Coronary artery (tissue), 2 donors: ENCODE results near the gene TMEM63A.

Experiments used
- DNase-seq: peaks from one replicate; pipeline ENCODE4 v3.0.0-alpha.2; 2017; ENCODE audit warnings: low spot score
- H3K27ac ChIP-seq, 2 donors: fragments of 200-600 bp; sonication (generic); one replicate each; pipeline ENCODE4 v1.5.1; 2016 to 2019
- H3K4me3 ChIP-seq: fragments of 200-600 bp; sonication (generic); 2 replicates; pipeline ENCODE4 v1.5.1; 2016; ENCODE audit warnings: mild to moderate bottlenecking, moderate library complexity
- TF ChIP-seq, protein P1 (sequence below): fragments of 200-600 bp; sonication (generic); IDR thresholded peaks from one replicate; pipeline ENCODE4 v1.5.1; 2019; ENCODE audit warnings: antibody characterized with exemption

TMEM63A gene

DNA sequence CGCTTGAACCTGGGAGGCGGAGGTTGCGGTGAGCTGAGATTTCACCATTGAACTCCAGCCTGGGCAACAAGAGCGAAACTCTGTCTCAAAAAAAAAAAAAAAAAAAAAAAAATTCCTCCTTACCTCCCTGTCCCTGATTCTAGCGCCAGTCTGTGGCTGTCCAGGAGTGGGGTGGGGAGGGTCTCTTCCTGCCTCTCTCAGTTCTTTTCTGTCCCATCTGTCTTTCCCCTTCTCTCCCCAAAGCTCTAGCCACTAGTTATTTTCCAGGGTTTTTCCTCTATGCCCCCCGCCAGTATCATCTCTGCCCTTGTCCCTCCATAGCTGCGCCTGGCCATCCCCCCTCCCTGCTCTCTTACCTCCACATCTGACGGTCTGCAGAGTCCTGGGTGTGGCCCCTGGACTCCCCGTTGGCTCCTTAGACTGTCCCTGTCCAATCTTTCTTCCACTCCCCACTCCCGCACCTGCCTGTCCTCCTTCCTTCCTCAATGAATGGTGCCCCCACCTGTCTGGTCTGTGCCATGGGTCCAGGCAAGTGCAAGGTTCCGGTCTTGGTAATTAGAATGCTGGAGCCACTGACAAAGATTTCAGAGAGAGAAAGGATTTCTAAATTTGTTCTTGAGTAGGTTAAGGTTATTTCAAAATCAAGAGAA lies 1.6 kb upstream of the TMEM63A start:
- Histone ChIP-seq H3K4me3 (peak overlapping the region; percentile 96), H3K27ac (no peak overlapping the region)
- DNase-seq, result no peak
- TF ChIP-seq, protein P1, sequence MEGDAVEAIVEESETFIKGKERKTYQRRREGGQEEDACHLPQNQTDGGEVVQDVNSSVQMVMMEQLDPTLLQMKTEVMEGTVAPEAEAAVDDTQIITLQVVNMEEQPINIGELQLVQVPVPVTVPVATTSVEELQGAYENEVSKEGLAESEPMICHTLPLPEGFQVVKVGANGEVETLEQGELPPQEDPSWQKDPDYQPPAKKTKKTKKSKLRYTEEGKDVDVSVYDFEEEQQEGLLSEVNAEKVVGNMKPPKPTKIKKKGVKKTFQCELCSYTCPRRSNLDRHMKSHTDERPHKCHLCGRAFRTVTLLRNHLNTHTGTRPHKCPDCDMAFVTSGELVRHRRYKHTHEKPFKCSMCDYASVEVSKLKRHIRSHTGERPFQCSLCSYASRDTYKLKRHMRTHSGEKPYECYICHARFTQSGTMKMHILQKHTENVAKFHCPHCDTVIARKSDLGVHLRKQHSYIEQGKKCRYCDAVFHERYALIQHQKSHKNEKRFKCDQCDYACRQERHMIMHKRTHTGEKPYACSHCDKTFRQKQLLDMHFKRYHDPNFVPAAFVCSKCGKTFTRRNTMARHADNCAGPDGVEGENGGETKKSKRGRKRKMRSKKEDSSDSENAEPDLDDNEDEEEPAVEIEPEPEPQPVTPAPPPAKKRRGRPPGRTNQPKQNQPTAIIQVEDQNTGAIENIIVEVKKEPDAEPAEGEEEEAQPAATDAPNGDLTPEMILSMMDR, result no peak

DNA sequence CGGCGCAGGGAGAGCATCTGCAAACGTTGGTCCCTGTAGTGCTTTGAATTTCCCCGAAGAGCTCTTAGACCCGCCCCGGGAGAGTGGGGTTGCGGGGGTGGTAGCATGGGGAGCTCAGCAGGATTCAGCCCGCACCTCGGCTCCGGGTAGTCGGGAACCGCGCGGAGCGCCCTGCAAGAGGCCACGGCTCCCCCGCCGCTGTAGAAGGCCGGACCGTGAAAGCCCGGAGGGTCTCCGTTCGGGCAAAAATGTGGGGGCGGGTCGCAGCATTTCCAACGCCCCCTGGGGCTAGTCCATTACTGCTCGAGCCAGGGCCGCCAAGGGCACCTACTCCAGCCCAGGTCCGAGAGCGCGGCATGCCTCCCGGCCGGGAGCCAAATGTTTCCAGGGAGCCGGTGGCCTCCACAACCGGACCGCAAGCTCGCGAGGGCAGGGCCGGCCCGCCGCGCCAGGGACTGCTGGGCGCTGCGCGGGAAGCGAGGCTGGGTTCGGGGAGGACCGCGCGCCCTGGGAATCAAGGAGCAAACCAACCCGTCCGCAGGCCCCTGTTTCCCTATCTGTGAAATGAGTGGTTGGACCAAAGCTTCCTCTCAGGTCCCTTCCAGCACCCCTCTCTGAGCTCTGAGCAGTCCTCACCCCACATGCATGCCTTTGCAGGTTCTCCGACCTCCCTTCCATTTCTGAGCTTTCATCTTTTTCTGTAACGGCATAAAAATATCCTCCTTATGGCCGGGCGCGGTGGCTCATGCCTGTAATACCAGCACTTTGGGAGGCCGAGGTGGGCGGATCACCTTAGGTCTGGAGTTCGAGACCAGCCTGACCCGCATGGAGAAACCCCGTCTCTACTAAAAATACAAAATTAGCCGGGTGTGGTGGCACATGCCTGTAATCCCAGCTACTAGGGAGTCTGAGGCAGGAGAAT lies 775 bp upstream of the TMEM63A start:
- no peak for DNase-seq
- TF ChIP-seq, protein P1, result no peak

DNA sequence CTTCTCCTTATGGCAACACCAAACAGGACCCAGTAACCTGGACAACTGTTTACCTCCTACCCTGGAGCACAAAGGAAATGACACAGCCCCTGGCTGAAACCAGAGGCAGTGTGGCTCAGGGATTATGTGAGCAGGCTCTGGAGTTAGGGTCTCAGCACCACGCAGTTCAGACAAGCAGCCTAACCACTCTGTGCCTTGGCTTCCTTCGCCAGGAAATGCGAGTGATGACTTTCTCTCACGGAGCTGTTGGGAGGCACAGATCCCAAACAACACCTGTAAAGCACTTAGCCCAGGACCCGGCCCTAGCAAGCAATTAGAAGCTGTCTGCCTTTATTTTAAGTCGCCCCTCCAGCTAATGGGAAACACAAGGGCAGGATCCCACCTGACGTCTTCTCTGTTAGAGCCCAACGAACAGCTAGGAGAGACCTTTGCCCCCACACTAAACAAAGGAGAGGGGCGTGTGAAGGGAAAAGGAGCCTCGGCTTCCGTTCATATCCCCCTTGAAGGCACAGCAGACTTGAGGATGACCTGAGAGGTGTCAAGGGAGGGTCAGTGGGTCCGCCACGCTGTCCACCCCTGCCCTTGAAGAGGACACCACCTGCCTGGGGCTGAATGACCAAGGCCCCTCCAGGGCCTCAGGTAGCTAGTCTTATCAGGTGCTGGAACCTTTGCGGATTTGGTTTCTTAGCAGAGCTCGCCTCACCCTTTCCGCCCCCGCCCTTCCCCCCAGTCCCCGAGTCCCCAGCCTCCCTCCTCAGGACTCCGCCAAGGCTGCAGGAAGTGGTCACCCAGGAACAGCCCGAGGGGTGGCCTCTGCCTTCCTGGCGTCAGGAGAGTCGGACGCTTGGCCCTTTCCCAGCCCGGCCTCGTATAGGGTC lies 860 bp downstream of the TMEM63A start:
- TF ChIP-seq, protein P1, result no peak
- Histone ChIP-seq H3K4me3 (peak overlapping the region; percentile 96), H3K27ac (peak overlapping the region; percentile 86 to 93)
- peak; percentile 80 for DNase-seq

More for the DNA sequence above, 775 bp upstream of the TMEM63A start:
- Histone ChIP-seq H3K27ac (peak overlapping the region; percentile 86 to 93), H3K4me3 (peak overlapping the region; percentile 96)

DNA sequence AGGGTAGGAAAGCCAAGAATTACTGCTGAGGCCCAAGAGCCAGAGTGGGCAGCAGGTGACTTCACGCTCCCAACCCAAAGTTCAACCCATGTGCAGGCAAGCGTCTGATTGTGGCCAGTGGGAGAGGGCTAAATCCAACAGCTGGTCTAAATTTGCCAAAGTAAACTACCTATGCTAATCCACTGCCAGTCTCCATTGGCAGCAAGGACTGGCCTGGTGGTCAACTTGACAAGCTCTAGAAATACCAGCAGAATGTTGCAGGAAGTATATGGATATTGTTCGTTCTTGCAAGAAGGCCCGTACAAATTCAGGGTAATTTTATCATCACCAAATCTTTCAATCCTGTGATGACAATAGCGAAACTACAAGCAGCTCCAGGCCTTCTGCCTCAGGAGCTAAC lies 1.5 kb downstream of the TMEM63A start:
- TF ChIP-seq, protein P1, result no peak
- Histone ChIP-seq H3K27ac (peak overlapping the region; percentile 86 to 93), H3K4me3 (peak overlapping the region; percentile 96)
- no peak for DNase-seq

DNA sequence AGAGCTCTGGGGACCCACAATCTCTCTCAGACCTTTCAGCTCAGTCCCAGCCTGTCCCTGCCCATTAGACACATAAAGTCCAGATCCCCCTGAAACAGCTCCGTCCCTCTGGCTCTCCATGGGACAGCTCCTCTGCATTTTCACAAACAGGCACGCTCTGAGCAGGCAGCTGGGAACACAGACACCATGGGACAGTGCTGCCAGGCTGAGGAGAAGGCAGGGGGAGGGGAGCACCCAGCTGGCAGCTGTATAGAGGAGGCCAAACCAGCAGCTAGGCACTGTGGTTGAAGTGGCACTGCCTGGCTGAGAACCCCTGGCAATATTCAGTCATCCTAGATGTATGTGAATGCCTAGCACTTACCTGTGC lies 2.0 kb downstream of the TMEM63A start:
- Histone ChIP-seq H3K27ac (peak overlapping the region; percentile 86 to 93), H3K4me3 (peak overlapping the region; percentile 96)
- TF ChIP-seq, protein P1, result no peak
- DNase-seq, result no peak

DNA sequence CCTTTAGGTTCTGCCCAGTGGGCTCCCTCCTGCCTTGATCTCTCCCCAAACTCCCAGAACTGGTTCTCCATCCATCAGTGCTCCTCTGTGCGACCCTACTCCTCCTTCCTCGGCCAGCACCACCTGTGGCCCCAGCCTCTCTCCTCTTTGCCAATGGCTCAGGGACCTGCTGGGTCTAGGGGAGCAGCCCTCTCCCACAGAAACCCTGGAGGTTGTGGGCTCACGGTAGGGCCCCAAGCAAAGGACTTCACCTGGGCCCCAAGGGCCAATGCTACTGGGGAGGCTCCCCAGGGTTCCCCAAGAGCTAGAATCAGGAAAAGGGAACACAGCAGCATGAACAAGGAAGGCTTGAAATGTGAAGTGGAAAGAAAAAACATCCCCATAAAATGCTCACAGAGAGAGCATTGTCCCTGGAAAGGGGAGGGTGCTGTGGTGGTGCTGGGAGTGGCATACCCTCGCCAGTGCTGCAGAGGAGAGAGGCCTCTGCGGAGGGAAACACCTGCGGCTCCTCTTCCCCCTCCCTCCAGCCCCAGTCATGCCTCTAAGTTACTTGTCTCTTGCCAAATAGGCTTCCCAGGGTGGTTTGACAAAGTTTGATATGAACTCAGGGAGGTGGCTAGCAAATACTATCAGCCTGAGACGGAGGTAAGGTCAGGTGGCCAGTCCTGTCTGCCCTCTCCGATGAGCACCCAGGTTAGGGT lies 2.5 kb downstream of the TMEM63A start:
- no peak for DNase-seq
- H3K4me3 ChIP-seq, result peak overlapping the region; percentile 96
- TF ChIP-seq, protein P1, result no peak
- peak overlapping the region; percentile 86 to 93 for H3K27ac ChIP-seq
